B cell (primary cell): ENCODE results near the gene KCNJ10. TPM values are rescaled to one million over a fixed set of nuclear protein-coding genes. Genes with fewer than 3 reads are reported as not detected.

Source experiments
- ATAC-seq: fragments of 200-7000 bp; cut with Tn5 transposase; one replicate; pipeline ENCODE4 v1.10.0; 2021; ENCODE audit warnings: low read depth, mild to moderate bottlenecking, moderate number of reproducible peaks, moderate library complexity
- CTCF ChIA-PET: fragments of 350-600 bp; sonication (Branson Sonifier 250); formaldehyde crosslinking; loops from one replicate; lab custom pipeline; 2021; ENCODE audit warnings: antibody characterized with exemption, inconsistent platforms; lab: Charles Lee
- POLR2A ChIA-PET: fragments of 350-600 bp; sonication (Branson Sonifier 250); formaldehyde crosslinking; loops from one replicate; lab custom pipeline; 2021; ENCODE audit warnings: antibody characterized with exemption; lab: Charles Lee
- DNase-seq: peaks from one replicate; pipeline ENCODE4 v3.0.0; 2013
- H2AFZ ChIP-seq: 2 replicates; pipeline ENCODE4 v1.6.1; 2012; ENCODE audit warnings: mild to moderate bottlenecking, low read depth, low read length; ENCODE audit not compliant: insufficient read depth, poor library complexity, severe bottlenecking
- H3K27ac ChIP-seq, 2 donors: 1 replicate in 1 of 2; 2 replicates in 1 of 2; pipeline ENCODE4 v1.5.1; 2012 to 2013; ENCODE audit warnings: low read length in 2 of 2, mild to moderate bottlenecking in 2 of 2, moderate library complexity in 1 of 2
- H3K27me3 ChIP-seq, 4 experiments: fragments of 200-600 bp in 1 of 4; sonication (generic) in 1 of 4; replicated peaks in 1 of 4; 1 replicate in 2 of 4; 2 replicates in 2 of 4; pipeline versions ENCODE4 v1.6.1 to v1.7.0; 2013 to 2016; ENCODE audit warnings: low read length in 3 of 4, mild to moderate bottlenecking in 2 of 4, mixed read lengths in 1 of 4, moderate library complexity in 1 of 4; ENCODE audit not compliant: insufficient read depth in 4 of 4, control insufficient read depth in 3 of 4; ENCODE audit errors: control extremely low read depth in 1 of 4
- H3K36me3 ChIP-seq, 2 experiments: replicated peaks in 1 of 2; 1 replicate in 1 of 2; 2 replicates in 1 of 2; pipeline versions ENCODE4 v1.6.1 to v1.7.1; 2013; ENCODE audit warnings: low read length in 1 of 2; ENCODE audit not compliant: insufficient read depth in 2 of 2, control insufficient read depth in 1 of 2; ENCODE audit errors: control extremely low read depth in 1 of 2, extremely low read depth in 1 of 2
- H3K4me1 ChIP-seq, 2 donors: fragments of 200-600 bp in 1 of 2; sonication (generic) in 1 of 2; 1 replicate in 1 of 2; 2 replicates in 1 of 2; pipeline versions ENCODE4 v1.5.1 to v1.6.1; 2013 to 2017; ENCODE audit warnings: low read length in 2 of 2; ENCODE audit not compliant: control insufficient read depth in 2 of 2, insufficient read depth in 2 of 2
- H3K4me2 ChIP-seq: replicated peaks from 2 replicates; pipeline ENCODE3; 2012; ENCODE audit warnings: mild to moderate bottlenecking, low read depth, low read length; ENCODE audit not compliant: poor library complexity, severe bottlenecking
- H3K4me3 ChIP-seq, 5 experiments: fragments of 200-600 bp in 1 of 5; sonication (generic) in 1 of 5; 1 replicate in 3 of 5; 2 replicates in 2 of 5; pipeline versions ENCODE4 v1.5.1 to v1.7.0; 2011 to 2016; ENCODE audit warnings: low read length in 4 of 5, mild to moderate bottlenecking in 4 of 5, low read depth in 2 of 5, control low read depth in 1 of 5, moderate library complexity in 1 of 5; ENCODE audit not compliant: insufficient read depth in 1 of 5; ENCODE audit errors: control extremely low read depth in 1 of 5, extremely low read depth in 1 of 5
- H3K79me2 ChIP-seq: fragments of 200-600 bp; sonication (generic); one replicate; pipeline ENCODE4 v1.6.0; 2016; ENCODE audit warnings: low read length; ENCODE audit not compliant: control insufficient read depth, insufficient read depth
- H3K9ac ChIP-seq: fragments of 200-600 bp; sonication (generic); 2 replicates; pipeline ENCODE4 v1.6.1; 2017; ENCODE audit warnings: mild to moderate bottlenecking, low read length, moderate library complexity
- H3K9me3 ChIP-seq, 3 donors: one replicate each; pipeline versions ENCODE4 v1.6.1 to v1.7.1; 2013; ENCODE audit warnings: low read length in 2 of 3; ENCODE audit not compliant: control insufficient read depth in 2 of 3, insufficient read depth in 1 of 3; ENCODE audit errors: control extremely low read depth in 1 of 3
- H4K20me1 ChIP-seq: 2 replicates; pipeline ENCODE4 v1.6.0; 2012; ENCODE audit warnings: mild to moderate bottlenecking, low read length; ENCODE audit not compliant: insufficient read depth, control insufficient read depth, poor library complexity, severe bottlenecking
- H3K27ac Mint-ChIP-seq: one replicate; pipeline ENCODE4 v1.8.0; 2021; ENCODE audit warnings: mixed read lengths
- H3K27me3 Mint-ChIP-seq: one replicate; pipeline ENCODE4 v1.8.0; 2021; ENCODE audit warnings: mixed read lengths
- H3K4me1 Mint-ChIP-seq: one replicate; pipeline ENCODE4 v1.8.0; 2021; ENCODE audit warnings: mixed read lengths
- H3K4me3 Mint-ChIP-seq: one replicate; pipeline ENCODE4 v1.8.0; 2021; ENCODE audit warnings: mixed read lengths
- H3K9me3 Mint-ChIP-seq: one replicate; pipeline ENCODE4 v1.8.0; 2022; ENCODE audit warnings: mixed read lengths; ENCODE audit not compliant: insufficient read depth
- EZH2 ChIP-seq: IDR thresholded peaks from 2 replicates; pipeline ENCODE4 v1.6.1; 2012; ENCODE audit warnings: borderline replicate concordance, low read depth, mild to moderate bottlenecking, moderate library complexity, low read length; ENCODE audit not compliant: insufficient read depth, poor library complexity, severe bottlenecking
- WGBS: methylation state at CpG from one replicate; pipeline ENCODE4 v1.1.5; 2013; ENCODE audit warnings: missing lambda C conversion rate; ENCODE audit not compliant: insufficient coverage; 5-methylcytosine and 5-hydroxymethylcytosine counted together
- intact Hi-C: fragments of 100-400 bp; cut with micrococcal nuclease; formaldehyde crosslinking; loops from one replicate; pipeline ENCODE4 v1.10.0; 2022
- polyA plus RNA-seq: library from polyadenylated mRNA; depleted of rRNA; stranded (reverse); fragments of >200 nt; gene quantifications from 2 replicates; pipeline ENCODE4 v1.2.3, GENCODE V29; 2012
- total RNA-seq, 2 donors: library from RNA; stranded (reverse); fragments of 120-200 nt in 1 of 2; gene quantifications; 1 replicate in 1 of 2; 2 replicates in 1 of 2; pipeline versions ENCODE4 v1.2.3 to v1.2.4, GENCODE V29; 2013 to 2022
- TF ChIP-seq, protein P1 (sequence below): fragments of 200-600 bp; IDR thresholded peaks from one replicate; pipeline ENCODE4 v1.8.0; 2022; ENCODE audit warnings: antibody characterized with exemption, mild to moderate bottlenecking

The KCNJ10 gene
- total and polyA plus RNA-seq, 2 donors (not counting 1 experiment from before 2014, with no cell fraction given), result not detected

DNA sequence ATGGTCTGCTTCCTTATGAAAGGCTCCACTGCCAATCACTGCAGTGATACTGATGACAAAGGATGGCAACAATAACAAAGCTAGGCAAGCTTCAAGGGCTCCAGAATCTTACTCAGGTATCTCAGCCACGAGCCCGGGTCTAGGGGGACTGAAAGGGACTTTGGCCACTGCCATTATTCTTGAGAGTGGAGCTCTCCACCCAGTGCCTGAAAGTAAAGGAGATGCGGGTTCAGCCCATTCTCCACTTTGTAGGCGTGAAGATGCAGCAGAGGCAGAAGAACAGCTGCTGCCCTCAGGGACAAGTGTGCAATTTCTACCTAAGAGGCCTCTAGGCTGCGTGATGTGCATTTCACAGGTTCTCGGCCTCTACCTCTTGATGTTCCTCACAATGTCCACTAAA is 84.5 kb downstream of the KCNJ10 start:
- intact Hi-C loops, result no loop called here
- ChIA-PET POLR2A (no interaction called here), CTCF (interaction anchor here (1.4 kb wide), 1 partner anchor 20 kb away, joined by 3 read pairs; no protein-coding TSS in a partner anchor)
- ATAC-seq (no peak), DNase-seq (no peak)
- Histone ChIP-seq H4K20me1 (no peaks in the 10 kb centered on the region), H3K27ac (no peak overlapping the region), H3K4me3 (no peak overlapping the region), H3K79me2 (no peaks in the 10 kb centered on the region), H3K36me3 (no peaks in the 10 kb centered on the region), H3K4me2 (no peak overlapping the region), H2AFZ (no peak overlapping the region), H3K27me3 (peaks cover 0 to 31% (median 6%) of the 10 kb centered on the region in 4 experiments), H3K9ac (no peak overlapping the region), H3K4me1 (no peaks in the 10 kb centered on the region), H3K9me3 (peaks cover 0 to 3% (median 0%) of the 10 kb centered on the region in 3 donors)
- H3K4me1 Mint-ChIP-seq, result no peaks in the 10 kb centered on the region
- no peak overlapping the region for H3K4me3 Mint-ChIP-seq
- no peak overlapping the region for H3K27ac Mint-ChIP-seq
- H3K27me3 Mint-ChIP-seq, result peaks cover 44% of the 10 kb centered on the region
- no peak for TF ChIP-seq EZH2
- TF ChIP-seq, protein P1, sequence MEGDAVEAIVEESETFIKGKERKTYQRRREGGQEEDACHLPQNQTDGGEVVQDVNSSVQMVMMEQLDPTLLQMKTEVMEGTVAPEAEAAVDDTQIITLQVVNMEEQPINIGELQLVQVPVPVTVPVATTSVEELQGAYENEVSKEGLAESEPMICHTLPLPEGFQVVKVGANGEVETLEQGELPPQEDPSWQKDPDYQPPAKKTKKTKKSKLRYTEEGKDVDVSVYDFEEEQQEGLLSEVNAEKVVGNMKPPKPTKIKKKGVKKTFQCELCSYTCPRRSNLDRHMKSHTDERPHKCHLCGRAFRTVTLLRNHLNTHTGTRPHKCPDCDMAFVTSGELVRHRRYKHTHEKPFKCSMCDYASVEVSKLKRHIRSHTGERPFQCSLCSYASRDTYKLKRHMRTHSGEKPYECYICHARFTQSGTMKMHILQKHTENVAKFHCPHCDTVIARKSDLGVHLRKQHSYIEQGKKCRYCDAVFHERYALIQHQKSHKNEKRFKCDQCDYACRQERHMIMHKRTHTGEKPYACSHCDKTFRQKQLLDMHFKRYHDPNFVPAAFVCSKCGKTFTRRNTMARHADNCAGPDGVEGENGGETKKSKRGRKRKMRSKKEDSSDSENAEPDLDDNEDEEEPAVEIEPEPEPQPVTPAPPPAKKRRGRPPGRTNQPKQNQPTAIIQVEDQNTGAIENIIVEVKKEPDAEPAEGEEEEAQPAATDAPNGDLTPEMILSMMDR, result no peak
- no peaks in the 10 kb centered on the region for H3K9me3 Mint-ChIP-seq
- 93% methylated on average over 4 of the region's 6 CpGs for WGBS

- Histone ChIP-seq H3K27me3 (peaks cover 0 to 30% (median 5%) of the 10 kb centered on the region in 4 experiments), H4K20me1 (no peaks in the 10 kb centered on the region), H3K27ac (no peak overlapping the region), H3K4me1 (no peaks in the 10 kb centered on the region), H3K4me2 (no peak overlapping the region), H3K9me3 (peaks cover 0 to 3% (median 0%) of the 10 kb centered on the region in 3 donors), H3K9ac (no peak overlapping the region), H2AFZ (no peak overlapping the region), H3K36me3 (no peaks in the 10 kb centered on the region), H3K4me3 (no peak overlapping the region), H3K79me2 (no peaks in the 10 kb centered on the region)
- no peak for DNase-seq
- H3K27ac Mint-ChIP-seq, result no peak overlapping the region
- no peak for TF ChIP-seq EZH2
- TF ChIP-seq, protein P1, result no peak
- WGBS, result 72% methylated on average over 3 of the region's 5 CpGs
- no peak for ATAC-seq
- intact Hi-C loops, result no loop called here
- peaks cover 50% of the 10 kb centered on the region for H3K27me3 Mint-ChIP-seq
- no peak overlapping the region for H3K4me3 Mint-ChIP-seq
- H3K4me1 Mint-ChIP-seq, result no peaks in the 10 kb centered on the region
- H3K9me3 Mint-ChIP-seq, result no peaks in the 10 kb centered on the region
- ChIA-PET CTCF (interaction anchor here (0.6 kb wide), 1 partner anchor 671 kb away, joined by 3 read pairs; no protein-coding TSS in a partner anchor), POLR2A (no interaction called here)
These were observed 86.3 kb downstream of the KCNJ10 start for GRCh38 chr1:159983681-159984080.
